HFFc6 (cell line): ENCODE results near the gene ALCAM. TPM values are rescaled to one million over a fixed set of nuclear protein-coding genes. Genes with fewer than 3 reads are reported as not detected.

Experiments used
- DNase-seq: peaks from one replicate; pipeline ENCODE4 v3.0.0-alpha.2; 2018
- H3K27ac Mint-ChIP-seq: 2 replicates; pipeline ENCODE4 v1.8.0; 2020; ENCODE audit warnings: mild to moderate bottlenecking, mixed read lengths
- H3K27me3 Mint-ChIP-seq: 2 replicates; pipeline ENCODE4 v1.8.0; 2021; ENCODE audit warnings: mild to moderate bottlenecking, moderate library complexity, mixed read lengths; ENCODE audit not compliant: insufficient read depth
- H3K36me3 Mint-ChIP-seq: 2 replicates; pipeline ENCODE4 v1.8.0; 2021; ENCODE audit warnings: low read depth, mixed read lengths
- H3K4me1 Mint-ChIP-seq: 2 replicates; pipeline ENCODE4 v1.8.0; 2020; ENCODE audit warnings: low read depth, mixed read lengths
- H3K4me3 Mint-ChIP-seq: 2 replicates; pipeline ENCODE4 v1.8.0; 2020; ENCODE audit warnings: mild to moderate bottlenecking, moderate library complexity, mixed read lengths
- H3K9me3 Mint-ChIP-seq: 2 replicates; pipeline ENCODE4 v1.8.0; 2020; ENCODE audit warnings: mild to moderate bottlenecking, mixed read lengths
- total RNA-seq, 6 experiments: library from RNA; stranded (reverse); fragmentation: NEBNext Ultra II Directional; extraction: Animal tissue kit (Norgen Biotek cat#: 25700); gene quantifications; 2 replicates in 1 of 6; 3 replicates in 5 of 6; pipeline ENCODE4 v1.2.3, GENCODE V29; 2021
- TF ChIP-seq, protein P1 (sequence below): fragments of 200-600 bp; sonication (generic); IDR thresholded peaks from 2 replicates; pipeline ENCODE4 v1.5.0; 2021; ENCODE audit warnings: antibody characterized with exemption, mild to moderate bottlenecking

Gene ALCAM
- total RNA-seq, 6 experiments from 2014 or later: 307 to 420 (median 361) TPM

DNA sequence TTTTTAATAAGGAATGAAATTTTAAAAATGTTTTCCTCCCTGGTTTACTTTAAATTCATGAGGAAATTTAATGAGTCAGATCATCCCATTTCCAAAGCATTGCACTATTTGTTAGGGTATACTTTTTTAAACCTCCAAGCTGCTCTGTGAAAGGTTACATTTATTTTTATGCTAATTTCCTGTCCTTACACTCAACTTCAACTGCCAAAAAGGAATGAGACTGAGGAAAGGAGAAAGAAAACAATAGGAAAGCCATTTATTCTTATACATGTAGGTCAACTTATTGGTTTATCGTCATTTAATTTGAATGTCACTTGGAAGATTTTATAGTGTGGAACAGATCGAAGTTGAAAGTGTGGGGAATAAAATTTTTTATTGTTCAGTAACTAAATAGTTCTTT lies 104.1 kb downstream of the ALCAM start:
- Mint-ChIP-seq H3K9me3 (no peaks in the 10 kb centered on the region), H3K27me3 (no peaks in the 10 kb centered on the region), H3K27ac (peak overlapping the region; percentile 34; the same call in 1 of the 2 replicates), H3K36me3 (peaks cover 15% of the 10 kb centered on the region), H3K4me3 (no peak overlapping the region), H3K4me1 (peaks cover 86% of the 10 kb centered on the region)
- TF ChIP-seq, protein P1, sequence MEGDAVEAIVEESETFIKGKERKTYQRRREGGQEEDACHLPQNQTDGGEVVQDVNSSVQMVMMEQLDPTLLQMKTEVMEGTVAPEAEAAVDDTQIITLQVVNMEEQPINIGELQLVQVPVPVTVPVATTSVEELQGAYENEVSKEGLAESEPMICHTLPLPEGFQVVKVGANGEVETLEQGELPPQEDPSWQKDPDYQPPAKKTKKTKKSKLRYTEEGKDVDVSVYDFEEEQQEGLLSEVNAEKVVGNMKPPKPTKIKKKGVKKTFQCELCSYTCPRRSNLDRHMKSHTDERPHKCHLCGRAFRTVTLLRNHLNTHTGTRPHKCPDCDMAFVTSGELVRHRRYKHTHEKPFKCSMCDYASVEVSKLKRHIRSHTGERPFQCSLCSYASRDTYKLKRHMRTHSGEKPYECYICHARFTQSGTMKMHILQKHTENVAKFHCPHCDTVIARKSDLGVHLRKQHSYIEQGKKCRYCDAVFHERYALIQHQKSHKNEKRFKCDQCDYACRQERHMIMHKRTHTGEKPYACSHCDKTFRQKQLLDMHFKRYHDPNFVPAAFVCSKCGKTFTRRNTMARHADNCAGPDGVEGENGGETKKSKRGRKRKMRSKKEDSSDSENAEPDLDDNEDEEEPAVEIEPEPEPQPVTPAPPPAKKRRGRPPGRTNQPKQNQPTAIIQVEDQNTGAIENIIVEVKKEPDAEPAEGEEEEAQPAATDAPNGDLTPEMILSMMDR: no peak
- no peak for DNase-seq

DNA sequence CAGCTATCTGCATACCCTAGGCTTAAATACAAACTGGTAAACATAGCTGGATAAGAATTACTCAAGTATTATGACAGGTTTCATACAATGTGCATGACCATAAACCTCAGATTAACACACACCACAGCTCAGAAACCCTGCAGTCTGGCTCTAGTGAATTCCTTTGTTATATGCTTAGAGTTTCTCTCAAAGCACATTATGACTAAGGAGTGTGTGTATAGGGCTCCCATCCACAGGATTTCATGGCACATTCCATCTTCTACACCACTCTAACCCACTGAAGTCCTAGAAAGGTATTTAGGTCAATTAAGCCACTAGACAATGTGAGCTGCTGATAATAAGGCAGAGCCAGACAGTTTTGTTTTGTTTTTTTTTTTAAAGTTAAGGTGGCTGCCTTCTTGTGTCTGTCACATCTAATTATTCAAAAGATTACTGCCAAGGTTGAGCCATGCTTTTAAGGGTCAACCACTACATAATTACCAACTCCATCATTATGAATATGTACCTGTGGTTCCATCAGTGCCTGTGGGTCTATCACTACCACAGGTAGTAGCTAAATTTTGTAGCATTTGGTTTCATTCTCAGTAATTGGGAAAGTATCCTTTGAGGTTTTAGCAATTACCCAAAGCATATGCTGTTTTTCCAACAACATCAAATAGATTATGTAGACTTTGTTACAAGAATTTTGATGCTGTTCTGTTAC lies 107.0 kb downstream of the ALCAM start:
- Mint-ChIP-seq H3K9me3 (peaks cover 5% of the 10 kb centered on the region; the same call in 1 of the 2 replicates), H3K36me3 (peaks cover 42% of the 10 kb centered on the region), H3K27ac (peak overlapping the region; percentile 66), H3K27me3 (no peaks in the 10 kb centered on the region), H3K4me1 (peaks cover 82% of the 10 kb centered on the region), H3K4me3 (peak overlapping the region; percentile 24; the same call in 1 of the 2 replicates)
- TF ChIP-seq, protein P1: no peak
- peak; percentile 84 for DNase-seq

DNA sequence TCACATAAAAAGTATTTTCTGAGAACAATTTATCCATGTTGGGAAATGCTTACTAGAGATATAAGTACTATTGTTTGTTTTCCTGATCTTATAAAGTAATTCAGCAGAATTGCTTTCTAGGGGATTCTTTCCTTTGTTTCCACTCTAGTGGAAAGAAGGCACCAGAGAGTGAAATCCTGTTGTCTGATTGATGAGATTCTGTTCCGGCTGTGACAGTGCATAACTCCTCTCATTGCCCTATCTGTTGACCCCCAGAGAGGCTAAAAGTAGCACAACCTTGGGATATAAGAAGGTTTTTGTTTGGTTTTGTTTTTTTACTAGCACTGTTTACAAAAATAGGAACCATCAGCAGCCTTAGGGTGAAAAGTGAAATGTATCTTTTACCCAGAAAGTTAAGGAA lies 114.1 kb downstream of the ALCAM start:
- DNase-seq: no peak
- H3K9me3 Mint-ChIP-seq: peaks cover 5% of the 10 kb centered on the region; the same call in 1 of the 2 replicates
- H3K27me3 Mint-ChIP-seq: no peaks in the 10 kb centered on the region
- TF ChIP-seq, protein P1: no peak
- H3K27ac Mint-ChIP-seq: peak overlapping the region; percentile 52
- peaks cover 65% of the 10 kb centered on the region for H3K4me1 Mint-ChIP-seq
- H3K36me3 Mint-ChIP-seq: peaks cover 33% of the 10 kb centered on the region
- H3K4me3 Mint-ChIP-seq: no peak overlapping the region

DNA sequence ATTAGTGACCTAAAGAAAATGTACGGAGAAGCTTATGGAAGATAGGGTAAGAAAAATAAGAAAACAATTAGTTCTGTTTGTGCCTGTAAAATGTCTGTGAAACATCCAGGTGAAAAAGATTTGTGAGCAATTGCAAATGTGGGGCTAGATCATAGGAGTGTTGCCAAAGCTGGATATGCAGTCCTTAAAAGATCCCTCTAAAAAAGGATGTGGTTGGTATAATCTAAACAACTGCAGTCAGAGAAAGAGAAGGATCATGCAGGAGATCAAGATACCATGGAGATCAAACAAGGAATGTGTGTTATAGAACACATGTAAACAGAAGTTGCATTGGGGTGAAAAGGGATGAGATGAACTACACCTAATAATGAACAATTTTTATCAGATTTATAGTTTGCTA lies 116.8 kb downstream of the ALCAM start:
- no peak overlapping the region for H3K4me3 Mint-ChIP-seq
- peak overlapping the region; percentile 25 for H3K27ac Mint-ChIP-seq
- H3K4me1 Mint-ChIP-seq: peaks cover 43% of the 10 kb centered on the region
- no peaks in the 10 kb centered on the region for H3K27me3 Mint-ChIP-seq
- no peaks in the 10 kb centered on the region for H3K9me3 Mint-ChIP-seq
- TF ChIP-seq, protein P1: no peak
- peaks cover 21% of the 10 kb centered on the region for H3K36me3 Mint-ChIP-seq
- no peak for DNase-seq

DNA sequence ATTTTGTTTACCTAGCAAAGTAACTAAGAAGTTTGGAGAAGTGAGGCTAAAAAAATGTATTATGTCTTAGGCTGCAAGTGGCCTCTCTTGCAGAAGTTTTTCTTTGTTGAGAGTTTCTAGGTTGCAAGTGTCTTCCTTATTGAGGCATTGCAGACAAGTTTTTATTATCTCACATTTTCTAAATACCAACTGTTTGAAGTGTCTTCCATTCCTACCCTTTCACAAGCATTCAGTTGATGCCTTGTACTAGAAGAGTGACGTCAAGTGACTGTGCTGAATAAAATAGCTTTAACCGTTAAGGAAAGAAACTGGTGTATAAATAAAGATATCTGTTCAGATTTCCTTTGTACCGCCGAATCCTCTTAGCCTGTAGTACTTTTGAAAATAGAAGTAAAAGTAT lies 123.3 kb downstream of the ALCAM start:
- peak overlapping the region; percentile 5 for H3K27ac Mint-ChIP-seq
- DNase-seq: no peak
- peaks cover 33% of the 10 kb centered on the region for H3K4me1 Mint-ChIP-seq
- H3K27me3 Mint-ChIP-seq: no peaks in the 10 kb centered on the region
- H3K4me3 Mint-ChIP-seq: no peak overlapping the region
- H3K9me3 Mint-ChIP-seq: peaks cover 21% of the 10 kb centered on the region
- TF ChIP-seq, protein P1: no peak
- H3K36me3 Mint-ChIP-seq: peaks cover 65% of the 10 kb centered on the region
